GM12878 (cell line): ENCODE measurements around the gene DCAF4L1.

Experiments
- EP300 ChIP-seq, 2 experiments: fragments of 150-350 bp in 1 of 2; IDR thresholded peaks; 2 replicates each; pipeline ENCODE4 v1.6.1; 2011 to 2012; ENCODE audit warnings: low read depth in 2 of 2, low read length in 2 of 2, borderline replicate concordance in 1 of 2, improper control_type of control experiment in 1 of 2, inconsistent platforms in 1 of 2; ENCODE audit not compliant: control insufficient read depth in 1 of 2
- FOS ChIP-seq: IDR thresholded peaks from 3 replicates; pipeline ENCODE4 v1.6.1; 2011; ENCODE audit warnings: borderline replicate concordance; ENCODE audit not compliant: insufficient read length; ENCODE audit errors: extremely low read depth
- GATAD2B ChIP-seq: fragments of 450-650 bp; conservative IDR thresholded peaks from 2 replicates; pipeline ENCODE4 v1.6.1; 2017; ENCODE audit warnings: low read depth, mild to moderate bottlenecking, moderate library complexity
- HDAC6 ChIP-seq: fragments of 200-600 bp; sonication (generic); IDR thresholded peaks from one replicate; pipeline ENCODE4 v1.8.0; 2017; ENCODE audit warnings: antibody characterized with exemption; ENCODE audit not compliant: unreplicated experiment
- NR2F1 ChIP-seq: fragments of 450-650 bp; conservative IDR thresholded peaks from 2 replicates; pipeline ENCODE4 v1.6.1; 2017; ENCODE audit warnings: mild to moderate bottlenecking
- SP1 ChIP-seq: IDR thresholded peaks from one replicate; pipeline ENCODE4 v1.6.1; 2011; ENCODE audit warnings: low read depth, low read length
- SPI1 ChIP-seq: IDR thresholded peaks from 2 replicates; pipeline ENCODE4 v1.6.1; 2011; ENCODE audit warnings: low read depth, mild to moderate bottlenecking, low read length, moderate library complexity, borderline replicate concordance; ENCODE audit not compliant: insufficient read depth
- ZNF622 ChIP-seq: fragments of 450-650 bp; IDR thresholded peaks from 2 replicates; pipeline ENCODE4 v1.6.1; 2017; ENCODE audit warnings: mild to moderate bottlenecking, inconsistent platforms
- TF ChIP-seq, protein P1 (sequence below): fragments of 450-650 bp; IDR thresholded peaks from 2 replicates; pipeline ENCODE4 v1.6.1; 2017; ENCODE audit warnings: mild to moderate bottlenecking
- TF ChIP-seq, protein P2 (sequence below): IDR thresholded peaks from 2 replicates; pipeline ENCODE4 v1.6.1; 2012; ENCODE audit warnings: low read depth, low read length, improper control_type of control experiment
- TF ChIP-seq, protein P3 (sequence below): IDR thresholded peaks from 2 replicates; pipeline ENCODE4 v1.6.1; 2012; ENCODE audit warnings: low read depth, low read length, improper control_type of control experiment
- TF ChIP-seq, protein P4 (sequence below), 3 experiments: IDR thresholded peaks in 2 of 3; conservative IDR thresholded peaks in 1 of 3; 2 replicates each; pipeline ENCODE4 v1.5.1; 2011; ENCODE audit warnings: low read depth in 3 of 3, low read length in 3 of 3, mild to moderate bottlenecking in 3 of 3, control low read depth in 2 of 3, moderate library complexity in 2 of 3, inconsistent platforms in 1 of 3, mixed read lengths in 1 of 3; ENCODE audit not compliant: control insufficient read depth in 2 of 3, insufficient read depth in 1 of 3; ENCODE audit errors: extremely low read depth in 1 of 3
- TF ChIP-seq, protein P5 (sequence below): fragments of 450-650 bp; IDR thresholded peaks from 2 replicates; pipeline ENCODE4 v1.6.1; 2016; ENCODE audit warnings: mild to moderate bottlenecking

DNA sequence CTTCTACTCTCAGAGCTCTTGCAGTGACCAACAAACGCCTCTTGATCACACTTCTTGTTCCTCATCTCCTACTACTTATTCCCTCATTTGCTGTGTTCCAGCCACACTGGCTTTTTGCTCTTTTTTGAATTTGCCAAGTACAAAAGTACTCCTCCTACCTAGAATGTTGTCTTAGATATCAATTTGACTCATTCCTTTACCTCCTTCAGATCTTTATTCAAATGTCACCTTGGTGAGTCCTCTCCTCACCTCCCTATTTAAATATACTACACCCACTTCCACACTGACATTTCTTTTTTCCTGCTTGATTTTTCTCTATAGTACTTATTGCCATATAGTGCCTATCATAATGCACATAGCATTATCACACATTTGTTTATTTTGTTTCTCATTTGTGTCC, 6.2 kb upstream of the DCAF4L1 start:
- TF ChIP-seq, protein P1, sequence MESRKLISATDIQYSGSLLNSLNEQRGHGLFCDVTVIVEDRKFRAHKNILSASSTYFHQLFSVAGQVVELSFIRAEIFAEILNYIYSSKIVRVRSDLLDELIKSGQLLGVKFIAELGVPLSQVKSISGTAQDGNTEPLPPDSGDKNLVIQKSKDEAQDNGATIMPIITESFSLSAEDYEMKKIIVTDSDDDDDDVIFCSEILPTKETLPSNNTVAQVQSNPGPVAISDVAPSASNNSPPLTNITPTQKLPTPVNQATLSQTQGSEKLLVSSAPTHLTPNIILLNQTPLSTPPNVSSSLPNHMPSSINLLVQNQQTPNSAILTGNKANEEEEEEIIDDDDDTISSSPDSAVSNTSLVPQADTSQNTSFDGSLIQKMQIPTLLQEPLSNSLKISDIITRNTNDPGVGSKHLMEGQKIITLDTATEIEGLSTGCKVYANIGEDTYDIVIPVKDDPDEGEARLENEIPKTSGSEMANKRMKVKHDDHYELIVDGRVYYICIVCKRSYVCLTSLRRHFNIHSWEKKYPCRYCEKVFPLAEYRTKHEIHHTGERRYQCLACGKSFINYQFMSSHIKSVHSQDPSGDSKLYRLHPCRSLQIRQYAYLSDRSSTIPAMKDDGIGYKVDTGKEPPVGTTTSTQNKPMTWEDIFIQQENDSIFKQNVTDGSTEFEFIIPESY: no peak
- TF ChIP-seq, protein P2, sequence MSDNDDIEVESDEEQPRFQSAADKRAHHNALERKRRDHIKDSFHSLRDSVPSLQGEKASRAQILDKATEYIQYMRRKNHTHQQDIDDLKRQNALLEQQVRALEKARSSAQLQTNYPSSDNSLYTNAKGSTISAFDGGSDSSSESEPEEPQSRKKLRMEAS: no peak
- no peak for TF ChIP-seq FOS
- TF ChIP-seq, protein P3, sequence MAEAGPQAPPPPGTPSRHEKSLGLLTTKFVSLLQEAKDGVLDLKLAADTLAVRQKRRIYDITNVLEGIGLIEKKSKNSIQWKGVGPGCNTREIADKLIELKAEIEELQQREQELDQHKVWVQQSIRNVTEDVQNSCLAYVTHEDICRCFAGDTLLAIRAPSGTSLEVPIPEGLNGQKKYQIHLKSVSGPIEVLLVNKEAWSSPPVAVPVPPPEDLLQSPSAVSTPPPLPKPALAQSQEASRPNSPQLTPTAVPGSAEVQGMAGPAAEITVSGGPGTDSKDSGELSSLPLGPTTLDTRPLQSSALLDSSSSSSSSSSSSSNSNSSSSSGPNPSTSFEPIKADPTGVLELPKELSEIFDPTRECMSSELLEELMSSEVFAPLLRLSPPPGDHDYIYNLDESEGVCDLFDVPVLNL: no peak
- no peak for TF ChIP-seq SP1
- TF ChIP-seq NR2F1: no peak
- TF ChIP-seq GATAD2B: no peak
- no peak for TF ChIP-seq EP300 (IDR thresholded peaks at IDR 0.05; ENCODE audit: borderline replicate concordance in 1 of 2, control insufficient read depth in 1 of 2, low read depth in 2 of 2, low read length in 2 of 2)
- TF ChIP-seq, protein P4, sequence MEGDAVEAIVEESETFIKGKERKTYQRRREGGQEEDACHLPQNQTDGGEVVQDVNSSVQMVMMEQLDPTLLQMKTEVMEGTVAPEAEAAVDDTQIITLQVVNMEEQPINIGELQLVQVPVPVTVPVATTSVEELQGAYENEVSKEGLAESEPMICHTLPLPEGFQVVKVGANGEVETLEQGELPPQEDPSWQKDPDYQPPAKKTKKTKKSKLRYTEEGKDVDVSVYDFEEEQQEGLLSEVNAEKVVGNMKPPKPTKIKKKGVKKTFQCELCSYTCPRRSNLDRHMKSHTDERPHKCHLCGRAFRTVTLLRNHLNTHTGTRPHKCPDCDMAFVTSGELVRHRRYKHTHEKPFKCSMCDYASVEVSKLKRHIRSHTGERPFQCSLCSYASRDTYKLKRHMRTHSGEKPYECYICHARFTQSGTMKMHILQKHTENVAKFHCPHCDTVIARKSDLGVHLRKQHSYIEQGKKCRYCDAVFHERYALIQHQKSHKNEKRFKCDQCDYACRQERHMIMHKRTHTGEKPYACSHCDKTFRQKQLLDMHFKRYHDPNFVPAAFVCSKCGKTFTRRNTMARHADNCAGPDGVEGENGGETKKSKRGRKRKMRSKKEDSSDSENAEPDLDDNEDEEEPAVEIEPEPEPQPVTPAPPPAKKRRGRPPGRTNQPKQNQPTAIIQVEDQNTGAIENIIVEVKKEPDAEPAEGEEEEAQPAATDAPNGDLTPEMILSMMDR (IDR thresholded peaks at IDR 0.05 in 2 of 3, conservative IDR thresholded peaks at IDR 0.05 in 1 of 3; ENCODE audit: control insufficient read depth in 2 of 3, extremely low read depth in 1 of 3, insufficient read depth in 1 of 3, low read depth in 3 of 3, low read length in 3 of 3): no peak
- no peak for TF ChIP-seq ZNF622
- TF ChIP-seq SPI1: no peak
- TF ChIP-seq, protein P5, sequence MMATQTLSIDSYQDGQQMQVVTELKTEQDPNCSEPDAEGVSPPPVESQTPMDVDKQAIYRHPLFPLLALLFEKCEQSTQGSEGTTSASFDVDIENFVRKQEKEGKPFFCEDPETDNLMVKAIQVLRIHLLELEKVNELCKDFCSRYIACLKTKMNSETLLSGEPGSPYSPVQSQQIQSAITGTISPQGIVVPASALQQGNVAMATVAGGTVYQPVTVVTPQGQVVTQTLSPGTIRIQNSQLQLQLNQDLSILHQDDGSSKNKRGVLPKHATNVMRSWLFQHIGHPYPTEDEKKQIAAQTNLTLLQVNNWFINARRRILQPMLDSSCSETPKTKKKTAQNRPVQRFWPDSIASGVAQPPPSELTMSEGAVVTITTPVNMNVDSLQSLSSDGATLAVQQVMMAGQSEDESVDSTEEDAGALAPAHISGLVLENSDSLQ: no peak
- no peak for TF ChIP-seq HDAC6
